CD8-positive, alpha-beta memory T cell (primary cell): Measurements from ENCODE around the gene PI4KB. TPM values are rescaled to one million over a fixed set of nuclear protein-coding genes. Genes with fewer than 3 reads are reported as not detected.

Experiments used
- CTCF ChIA-PET: fragments of 350-600 bp; sonication (Branson Sonifier 250); formaldehyde crosslinking; loops from one replicate; lab custom pipeline; 2021; ENCODE audit warnings: antibody characterized with exemption; lab: Charles Lee
- POLR2A ChIA-PET: fragments of 350-600 bp; sonication (Branson Sonifier 250); formaldehyde crosslinking; loops from one replicate; lab custom pipeline; 2021; ENCODE audit warnings: antibody characterized with exemption; lab: Charles Lee
- DNase-seq, 5 donors: peaks; one replicate each; pipeline versions ENCODE4 v3.0.0 to v3.0.0-alpha.2; 2020 to 2022; ENCODE audit warnings: mixed read lengths in 1 of 5
- H3K27ac ChIP-seq: one replicate; pipeline ENCODE4 v1.7.0; 2013; ENCODE audit warnings: low read depth, mild to moderate bottlenecking, low read length, moderate library complexity
- H3K27me3 ChIP-seq: 2 replicates; pipeline ENCODE4 v1.7.0; 2013; ENCODE audit warnings: low read length, mild to moderate bottlenecking; ENCODE audit not compliant: insufficient read depth, poor library complexity, severe bottlenecking
- H3K36me3 ChIP-seq: 2 replicates; pipeline ENCODE4 v1.7.0; 2013; ENCODE audit warnings: mild to moderate bottlenecking, low read length, moderate library complexity; ENCODE audit not compliant: insufficient read depth
- H3K4me1 ChIP-seq: 2 replicates; pipeline ENCODE4 v1.7.0; 2013; ENCODE audit warnings: mild to moderate bottlenecking, low read length, moderate library complexity; ENCODE audit not compliant: insufficient read depth
- H3K4me3 ChIP-seq: 2 replicates; pipeline ENCODE4 v1.7.0; 2013; ENCODE audit warnings: mild to moderate bottlenecking, low read length
- H3K9me3 ChIP-seq: 2 replicates; pipeline ENCODE4 v1.7.0; 2013; ENCODE audit warnings: mild to moderate bottlenecking, low read length
- H3K27ac Mint-ChIP-seq, 8 donors: one replicate each; pipeline ENCODE4 v1.8.0; 2020 to 2021; ENCODE audit warnings: mixed read lengths in 8 of 8, mild to moderate bottlenecking in 6 of 8, inconsistent platforms in 3 of 8, moderate library complexity in 3 of 8
- H3K27me3 Mint-ChIP-seq, 2 donors: one replicate each; pipeline ENCODE4 v1.8.0; 2020 to 2021; ENCODE audit warnings: mixed read lengths in 2 of 2, mild to moderate bottlenecking in 1 of 2, moderate library complexity in 1 of 2
- H3K36me3 Mint-ChIP-seq, 3 donors: one replicate each; pipeline ENCODE4 v1.8.0; 2020 to 2021; ENCODE audit warnings: mixed read lengths in 3 of 3, inconsistent platforms in 1 of 3, mild to moderate bottlenecking in 1 of 3
- H3K4me1 Mint-ChIP-seq, 3 donors: one replicate each; pipeline ENCODE4 v1.8.0; 2020 to 2021; ENCODE audit warnings: mixed read lengths in 3 of 3, inconsistent platforms in 1 of 3, mild to moderate bottlenecking in 1 of 3
- H3K4me3 Mint-ChIP-seq, 7 donors: one replicate each; pipeline ENCODE4 v1.8.0; 2020 to 2021; ENCODE audit warnings: mixed read lengths in 7 of 7, mild to moderate bottlenecking in 6 of 7, moderate library complexity in 4 of 7, inconsistent platforms in 2 of 7
- H3K9me3 Mint-ChIP-seq, 5 donors: one replicate each; pipeline ENCODE4 v1.8.0; 2020 to 2022; ENCODE audit warnings: mixed read lengths in 5 of 5, mild to moderate bottlenecking in 3 of 5, moderate library complexity in 2 of 5, inconsistent platforms in 1 of 5
- polyA plus RNA-seq: library from polyadenylated mRNA; unstranded; fragments of 300-500 nt; fragmentation: Illumina TruSeq; gene quantifications from one replicate; pipeline ENCODE4 v1.2.3, GENCODE V29; 2021
- total RNA-seq, 2 experiments: library from RNA; stranded (reverse); gene quantifications; one replicate each; pipeline ENCODE4 v1.2.3, GENCODE V29; 2021

PI4KB gene
- total and polyA plus RNA-seq, 3 experiments from 2014 or later, result 59.9 to 67.5 (median 65.5) TPM

DNA sequence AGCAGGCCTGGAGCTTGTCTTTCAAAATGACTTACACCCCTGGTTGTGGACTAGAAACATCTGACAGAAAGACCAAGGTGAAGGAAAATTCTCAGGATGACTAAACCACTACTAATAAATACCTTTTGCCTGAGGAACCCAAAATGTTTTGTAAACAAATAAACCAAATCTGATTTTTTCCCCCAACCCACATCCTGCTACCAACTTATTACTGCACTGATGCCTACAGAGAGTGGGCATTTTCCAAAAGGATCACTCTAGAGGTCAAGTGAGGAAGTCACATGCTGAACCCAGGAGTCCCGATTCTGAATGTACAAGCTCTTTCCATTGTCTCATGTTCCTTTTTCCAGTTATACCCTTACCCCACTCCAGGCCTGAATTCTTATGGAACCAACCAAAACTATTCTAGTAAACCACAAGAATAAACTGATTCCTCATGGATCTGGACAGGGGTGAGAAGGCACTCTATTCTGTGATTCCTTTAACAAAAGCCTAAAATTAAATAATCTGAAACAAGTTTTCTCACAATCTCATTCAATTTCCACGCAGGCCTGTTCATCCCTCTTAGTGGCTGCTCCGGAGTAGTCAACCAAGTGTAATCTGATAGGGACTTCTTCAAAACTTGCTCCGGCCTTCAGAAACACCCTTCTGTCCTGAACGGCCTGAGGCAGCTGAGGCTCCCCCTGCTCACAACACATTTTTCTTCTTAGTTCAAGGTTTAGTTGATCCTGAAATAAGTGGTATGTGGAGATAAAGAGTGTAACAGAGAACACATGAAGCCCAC, 1.4 kb downstream of the PI4KB start:
- Mint-ChIP-seq H3K27ac (peak overlapping the region; percentile 86 to 98 (median 97)), H3K36me3 (peaks cover 0 to 51% (median 11%) of the 10 kb centered on the region in 3 donors), H3K27me3 (no peaks in the 10 kb centered on the region), H3K4me3 (peak overlapping the region; percentile 91 to 99 (median 93)), H3K4me1 (peaks cover 44 to 59% (median 59%) of the 10 kb centered on the region in 3 donors), H3K9me3 (no peaks in the 10 kb centered on the region)
- ChIA-PET POLR2A (interaction anchor here (1.0 kb wide), 1 partner anchor 301 kb away, joined by 3 read pairs; no protein-coding TSS in a partner anchor), CTCF (interaction anchor here (1.9 to 6.5 kb wide), 2 partner anchors 14 to 226 kb away, joined by 4 to 64 read pairs; no protein-coding TSS in a partner anchor)
- Histone ChIP-seq H3K27me3 (no peaks in the 10 kb centered on the region), H3K9me3 (no peaks in the 10 kb centered on the region), H3K4me1 (peaks cover 25% of the 10 kb centered on the region), H3K36me3 (peaks cover 10% of the 10 kb centered on the region), H3K27ac (peak overlapping the region; percentile 83), H3K4me3 (peak overlapping the region; percentile 85)
- no peak for DNase-seq

DNA sequence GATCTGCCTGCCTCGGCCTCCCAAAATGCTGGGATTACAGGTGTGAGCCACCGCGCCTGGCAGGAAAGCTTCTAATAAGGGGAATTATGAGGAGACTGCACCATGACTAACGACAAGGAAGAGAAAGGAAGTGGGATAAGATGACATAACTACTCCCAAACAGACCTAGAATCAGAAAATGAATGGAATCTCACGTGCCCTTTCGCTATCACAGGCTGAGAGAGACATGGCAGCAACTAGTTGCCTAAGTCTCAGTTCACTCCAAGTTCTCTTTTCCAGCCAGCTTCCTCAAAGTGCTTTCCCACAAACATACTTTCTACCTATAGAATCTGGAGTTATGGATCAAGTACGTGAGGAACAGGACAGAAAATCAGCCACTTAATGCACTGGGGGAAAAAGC, 2.0 kb downstream of the PI4KB start:
- H3K27me3 ChIP-seq, result no peaks in the 10 kb centered on the region
- DNase-seq, result no peak
- Mint-ChIP-seq H3K4me3 (peak overlapping the region; percentile 61 to 99 (median 92)), H3K27ac (peak overlapping the region; percentile 1 to 98 (median 96)), H3K27me3 (no peaks in the 10 kb centered on the region), H3K4me1 (peaks cover 50 to 66% (median 65%) of the 10 kb centered on the region in 3 donors), H3K9me3 (no peaks in the 10 kb centered on the region), H3K36me3 (peaks cover 0 to 57% (median 13%) of the 10 kb centered on the region in 3 donors)
- no peaks in the 10 kb centered on the region for H3K9me3 ChIP-seq
- H3K27ac ChIP-seq, result no peak overlapping the region
- peaks cover 13% of the 10 kb centered on the region for H3K36me3 ChIP-seq
- H3K4me1 ChIP-seq, result peaks cover 25% of the 10 kb centered on the region
- no peak overlapping the region for H3K4me3 ChIP-seq
- ChIA-PET CTCF (interaction anchor here (6.5 kb wide), 1 partner anchor 14 kb away, joined by 64 read pairs; no protein-coding TSS in a partner anchor), POLR2A (no interaction called here)

DNA sequence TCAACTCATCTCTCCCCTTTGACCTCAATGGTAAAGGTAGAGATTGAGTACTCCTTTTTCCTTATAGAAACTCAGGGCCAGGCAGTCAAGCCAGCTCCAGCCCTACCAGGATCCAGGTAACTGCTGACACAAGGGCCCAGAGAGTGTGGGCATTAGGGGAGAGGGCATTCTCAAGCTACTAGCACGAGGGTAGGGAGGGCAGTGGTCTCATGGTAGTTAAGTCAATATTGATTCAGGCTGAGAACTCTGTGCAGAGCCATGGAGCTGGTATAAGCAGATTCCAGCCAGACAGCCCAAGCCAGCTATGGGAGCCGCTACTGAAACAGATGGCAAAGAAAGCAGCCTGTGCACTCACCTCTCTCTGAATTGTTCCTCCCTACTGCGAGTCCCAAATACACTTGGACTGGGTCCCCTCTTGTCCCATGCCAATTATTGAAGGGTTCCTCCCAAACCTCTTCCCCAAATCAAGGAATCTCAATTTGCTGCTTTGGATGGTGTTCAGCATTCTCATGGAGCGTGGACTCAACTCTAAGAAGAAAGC, 2.8 kb downstream of the PI4KB start:
- Histone ChIP-seq H3K4me1 (peaks cover 25% of the 10 kb centered on the region), H3K9me3 (no peaks in the 10 kb centered on the region), H3K4me3 (no peak overlapping the region), H3K27me3 (no peaks in the 10 kb centered on the region), H3K27ac (no peak overlapping the region), H3K36me3 (peaks cover 13% of the 10 kb centered on the region)
- Mint-ChIP-seq H3K4me3 (peak overlapping the region in 3 of 7 donors; percentile 39 to 61 (median 49)), H3K9me3 (no peaks in the 10 kb centered on the region), H3K27me3 (no peaks in the 10 kb centered on the region), H3K4me1 (peaks cover 52 to 71% (median 67%) of the 10 kb centered on the region in 3 donors), H3K27ac (peak overlapping the region in 4 of 8 donors; percentile 29 to 86 (median 62)), H3K36me3 (peaks cover 0 to 64% (median 13%) of the 10 kb centered on the region in 3 donors)
- no peak for DNase-seq
- CTCF ChIA-PET, result interaction anchor here (1.0 to 6.5 kb wide), 2 partner anchors 15 to 17 kb away, joined by 3 to 64 read pairs; no protein-coding TSS in a partner anchor
- POLR2A ChIA-PET, result interaction anchor here (1.2 kb wide), 1 partner anchor 41 kb away, joined by 4 read pairs; no protein-coding TSS in a partner anchor

DNA sequence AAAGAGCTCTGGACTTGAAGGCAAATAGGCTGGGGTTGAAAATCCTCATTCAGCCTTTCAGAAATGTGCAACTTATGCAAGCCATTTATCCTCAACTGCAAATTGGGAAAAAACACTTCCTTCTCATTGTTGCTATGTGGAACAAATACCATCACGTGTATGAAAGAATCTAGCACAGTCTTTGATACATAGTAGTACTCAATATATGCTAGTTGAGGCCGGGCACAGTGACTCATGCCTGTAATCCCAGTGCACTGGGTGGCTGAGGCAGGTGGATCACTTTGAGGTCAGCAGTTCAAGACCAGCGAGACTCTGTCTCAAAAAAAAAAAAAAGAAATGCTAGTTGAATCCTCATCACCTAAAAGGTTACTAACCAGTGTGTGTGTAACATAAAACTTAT, 8.2 kb downstream of the PI4KB start:
- Mint-ChIP-seq H3K36me3 (peaks cover 0 to 72% (median 22%) of the 10 kb centered on the region in 3 donors), H3K27ac (no peak overlapping the region), H3K4me1 (peaks cover 32 to 57% (median 43%) of the 10 kb centered on the region in 3 donors), H3K4me3 (no peak overlapping the region), H3K9me3 (no peaks in the 10 kb centered on the region), H3K27me3 (no peaks in the 10 kb centered on the region)
- CTCF ChIA-PET, result interaction anchor here (1.2 kb wide), 1 partner anchor 11 kb away, joined by 5 read pairs; no protein-coding TSS in a partner anchor
- Histone ChIP-seq H3K9me3 (no peaks in the 10 kb centered on the region), H3K27ac (no peak overlapping the region), H3K27me3 (no peaks in the 10 kb centered on the region), H3K4me3 (no peak overlapping the region), H3K4me1 (no peaks in the 10 kb centered on the region), H3K36me3 (peaks cover 33% of the 10 kb centered on the region)
- no peak for DNase-seq
- POLR2A ChIA-PET, result no interaction called here

DNA sequence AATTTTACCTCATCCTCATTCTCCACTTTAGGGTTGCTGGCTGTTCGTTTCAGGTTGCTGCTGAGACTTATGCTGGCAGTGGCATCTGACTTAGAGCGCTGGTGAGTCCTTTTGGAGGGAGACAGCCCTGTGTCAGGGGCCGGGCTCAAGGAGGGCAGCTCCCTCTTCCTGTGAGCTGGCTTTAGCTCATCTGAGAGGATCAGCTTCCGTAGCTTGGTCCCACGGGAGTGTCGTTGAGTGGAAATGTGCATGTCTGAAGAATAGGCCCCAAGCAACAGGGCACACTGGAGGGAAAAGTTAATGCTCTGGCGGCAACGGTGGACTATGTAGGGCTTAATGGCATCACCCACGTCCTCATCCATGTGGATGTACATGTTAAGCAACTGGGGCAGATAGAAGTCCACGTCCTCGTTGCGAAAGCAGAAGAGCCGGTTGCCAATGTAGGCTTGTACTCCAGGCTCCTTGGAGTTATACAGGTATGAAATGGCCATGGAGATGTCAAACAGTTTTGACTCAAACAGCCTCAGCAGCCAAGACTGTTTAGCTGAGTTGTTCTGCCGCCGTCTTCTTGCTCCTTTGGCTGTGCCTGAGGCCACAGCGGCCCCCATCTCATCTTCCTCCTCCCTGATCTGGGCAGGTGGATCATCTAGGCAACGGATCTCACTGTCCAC, 11.5 kb downstream of the PI4KB start:
- Histone ChIP-seq H3K27ac (no peak overlapping the region), H3K4me3 (no peak overlapping the region), H3K9me3 (no peaks in the 10 kb centered on the region), H3K36me3 (peaks cover 49% of the 10 kb centered on the region), H3K4me1 (peaks cover 19% of the 10 kb centered on the region), H3K27me3 (no peaks in the 10 kb centered on the region)
- ChIA-PET POLR2A (interaction anchor here (0.5 kb wide), 1 partner anchor 192 kb away, joined by 4 read pairs; no protein-coding TSS in a partner anchor), CTCF (interaction anchor here (1.7 kb wide), 1 partner anchor 15 kb away, joined by 10 read pairs; no protein-coding TSS in a partner anchor)
- no peak for DNase-seq
- Mint-ChIP-seq H3K27me3 (no peaks in the 10 kb centered on the region), H3K9me3 (no peaks in the 10 kb centered on the region), H3K36me3 (peaks cover 0 to 85% (median 13%) of the 10 kb centered on the region in 3 donors), H3K27ac (peak overlapping the region in 2 of 8 donors; percentile 47 to 58), H3K4me3 (no peak overlapping the region), H3K4me1 (peaks cover 46 to 71% (median 56%) of the 10 kb centered on the region in 3 donors)

DNA sequence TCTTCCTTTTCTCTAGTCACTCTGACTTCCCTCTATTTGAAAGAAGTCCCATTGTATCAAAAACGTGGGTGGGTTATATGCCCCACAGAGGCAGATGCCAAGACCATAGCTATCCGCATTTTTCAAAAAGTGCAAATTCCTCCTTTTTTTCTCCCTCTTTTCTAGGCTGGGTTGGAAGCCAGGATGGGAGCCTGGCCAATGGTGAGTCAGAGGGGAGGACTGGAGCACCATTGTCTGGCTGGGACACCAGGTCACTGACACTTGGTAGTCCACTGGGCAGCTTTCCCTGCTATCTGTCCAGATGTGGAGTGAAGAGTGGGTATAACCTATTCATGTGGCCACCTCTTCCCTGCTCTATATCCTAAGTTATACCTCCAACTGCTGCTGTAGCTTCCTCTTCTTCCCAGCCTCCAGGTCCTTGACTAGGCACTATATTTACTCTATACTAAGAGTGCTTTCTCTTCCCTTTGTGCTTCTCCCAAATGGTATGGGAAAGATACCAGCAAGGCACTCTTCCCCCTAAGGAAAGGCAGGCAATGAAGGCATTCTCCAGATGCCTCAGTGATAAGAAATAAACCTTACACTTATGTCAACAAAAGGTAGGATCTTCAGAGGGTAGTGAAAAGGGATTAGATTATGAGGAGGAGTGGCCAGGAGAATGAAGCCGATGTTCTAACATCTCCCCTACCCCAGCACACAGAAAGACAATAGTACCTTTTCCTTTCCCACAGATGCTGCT, 12.9 kb downstream of the PI4KB start:
- Mint-ChIP-seq H3K4me3 (no peak overlapping the region), H3K9me3 (no peaks in the 10 kb centered on the region), H3K27me3 (peaks cover 0 to 1% of the 10 kb centered on the region in 2 donors), H3K36me3 (peaks cover 0 to 85% (median 11%) of the 10 kb centered on the region in 3 donors), H3K4me1 (peaks cover 42 to 62% (median 54%) of the 10 kb centered on the region in 3 donors), H3K27ac (peak overlapping the region in 7 of 8 donors; percentile 5 to 49 (median 16))
- H3K9me3 ChIP-seq, result no peaks in the 10 kb centered on the region
- no peak overlapping the region for H3K4me3 ChIP-seq
- no peak overlapping the region for H3K27ac ChIP-seq
- H3K27me3 ChIP-seq, result no peaks in the 10 kb centered on the region
- ChIA-PET POLR2A (interaction anchor here (0.5 to 0.6 kb wide), 2 partner anchors 29 to 104 kb away, joined by 3 to 4 read pairs; no protein-coding TSS in a partner anchor), CTCF (interaction anchor here (1.2 kb wide), 1 partner anchor 13 kb away, joined by 3 read pairs; no protein-coding TSS in a partner anchor)
- H3K36me3 ChIP-seq, result peaks cover 55% of the 10 kb centered on the region
- peaks cover 19% of the 10 kb centered on the region for H3K4me1 ChIP-seq
- DNase-seq, result no peak

DNA sequence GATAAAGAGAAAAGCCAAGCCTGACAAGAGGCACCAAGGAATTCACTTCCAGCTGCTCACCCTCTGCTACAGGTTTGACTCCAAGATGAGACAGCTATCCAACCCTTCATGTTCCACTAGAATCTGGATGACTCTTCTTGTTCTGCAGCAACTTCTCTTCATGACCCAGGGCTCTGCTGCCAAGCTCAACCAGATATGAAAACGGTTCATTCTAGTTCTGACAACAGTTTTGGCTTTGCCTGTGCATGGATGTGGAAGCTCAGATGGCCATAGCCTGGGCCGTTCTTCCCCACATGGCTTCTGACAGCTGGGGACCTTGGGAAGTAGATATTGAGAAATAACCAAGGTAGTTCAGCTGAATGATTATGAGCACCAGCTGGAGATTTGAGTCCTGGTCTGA, 13.7 kb downstream of the PI4KB start:
- peaks cover 0 to 1% of the 10 kb centered on the region in 2 donors for H3K27me3 Mint-ChIP-seq
- CTCF ChIA-PET, result interaction anchor here (1.2 to 3.0 kb wide), 2 partner anchors 12 to 27 kb away, joined by 3 to 10 read pairs; no protein-coding TSS in a partner anchor
- Histone ChIP-seq H3K27ac (no peak overlapping the region), H3K4me3 (no peak overlapping the region), H3K9me3 (no peaks in the 10 kb centered on the region), H3K4me1 (peaks cover 19% of the 10 kb centered on the region), H3K36me3 (peaks cover 61% of the 10 kb centered on the region), H3K27me3 (no peaks in the 10 kb centered on the region)
- peaks cover 43 to 61% (median 54%) of the 10 kb centered on the region in 3 donors for H3K4me1 Mint-ChIP-seq
- peak overlapping the region in 1 of 7 donors; percentile 29 for H3K4me3 Mint-ChIP-seq
- peaks cover 0 to 86% (median 11%) of the 10 kb centered on the region in 3 donors for H3K36me3 Mint-ChIP-seq
- peak overlapping the region in 5 of 8 donors; percentile 21 to 50 (median 24) for H3K27ac Mint-ChIP-seq
- DNase-seq, result no peak
- no peaks in the 10 kb centered on the region for H3K9me3 Mint-ChIP-seq
- POLR2A ChIA-PET, result interaction anchor here (0.5 kb wide), 1 partner anchor 28 kb away, joined by 3 read pairs; no protein-coding TSS in a partner anchor
